ENCODE results near the gene MAPK12.

DNA sequence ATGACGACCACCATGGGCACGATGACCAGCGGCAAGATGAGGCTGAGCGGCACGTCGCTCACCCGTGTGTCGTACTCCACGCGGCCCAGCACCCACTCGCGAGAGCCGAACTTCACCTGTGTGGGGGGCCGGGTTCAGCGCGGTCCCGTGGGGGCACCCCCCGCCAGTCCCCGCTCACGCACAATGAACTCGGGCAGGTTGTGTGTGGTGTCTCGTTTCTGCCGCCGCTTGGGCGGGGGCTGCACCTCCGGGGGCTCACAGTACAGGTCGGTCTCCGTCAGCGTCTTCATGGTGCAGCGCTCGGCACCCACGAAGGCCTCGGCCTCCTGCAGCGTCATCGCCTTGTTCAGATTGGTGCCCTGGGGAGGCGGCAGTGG lies 19.9 kb upstream of the MAPK12 start:
- TF ChIP-seq, protein P1, sequence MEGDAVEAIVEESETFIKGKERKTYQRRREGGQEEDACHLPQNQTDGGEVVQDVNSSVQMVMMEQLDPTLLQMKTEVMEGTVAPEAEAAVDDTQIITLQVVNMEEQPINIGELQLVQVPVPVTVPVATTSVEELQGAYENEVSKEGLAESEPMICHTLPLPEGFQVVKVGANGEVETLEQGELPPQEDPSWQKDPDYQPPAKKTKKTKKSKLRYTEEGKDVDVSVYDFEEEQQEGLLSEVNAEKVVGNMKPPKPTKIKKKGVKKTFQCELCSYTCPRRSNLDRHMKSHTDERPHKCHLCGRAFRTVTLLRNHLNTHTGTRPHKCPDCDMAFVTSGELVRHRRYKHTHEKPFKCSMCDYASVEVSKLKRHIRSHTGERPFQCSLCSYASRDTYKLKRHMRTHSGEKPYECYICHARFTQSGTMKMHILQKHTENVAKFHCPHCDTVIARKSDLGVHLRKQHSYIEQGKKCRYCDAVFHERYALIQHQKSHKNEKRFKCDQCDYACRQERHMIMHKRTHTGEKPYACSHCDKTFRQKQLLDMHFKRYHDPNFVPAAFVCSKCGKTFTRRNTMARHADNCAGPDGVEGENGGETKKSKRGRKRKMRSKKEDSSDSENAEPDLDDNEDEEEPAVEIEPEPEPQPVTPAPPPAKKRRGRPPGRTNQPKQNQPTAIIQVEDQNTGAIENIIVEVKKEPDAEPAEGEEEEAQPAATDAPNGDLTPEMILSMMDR (IDR thresholded peaks at IDR 0.05 in 2 of 3, conservative IDR thresholded peaks at IDR 0.05 in 1 of 3; ENCODE audit: insufficient read depth in 2 of 3, low read depth in 1 of 3, low read length in 3 of 3): no peak
- TF ChIP-seq ATF1 (CRISPR knock-in tag; IDR thresholded peaks at IDR 0.05): no peak
- no peak for TF ChIP-seq ATF1 (tag; IDR thresholded peaks at IDR 0.05)
- TF ChIP-seq BDP1 (IDR thresholded peaks at IDR 0.05; ENCODE audit: insufficient read depth, insufficient read length): no peak
- TF ChIP-seq BCL6 (CRISPR knock-in tag; IDR thresholded peaks at IDR 0.05): no peak
- no peak for TF ChIP-seq ZFP36 (IDR thresholded peaks at IDR 0.05; ENCODE audit: low read depth, low read length, partially characterized antibody)
- TF ChIP-seq MAFK (IDR thresholded peaks at IDR 0.05; ENCODE audit: low read length): no peak
- TF ChIP-seq PHB (CRISPR knock-in tag; IDR thresholded peaks at IDR 0.05): no peak
